Measurements from ENCODE around the gene C11orf86.
A peak's percentile ranks its signal among the peaks of the same experiment; 100 is the strongest.

C11orf86 gene

GRCh38 chr11:67016550-67016949, 41.4 kb downstream of the C11orf86 start:
- Mint-ChIP-seq H3K36me3 (no peaks in the 10 kb centered on the region), H3K27me3 (peaks cover 78% of the 10 kb centered on the region), H3K27ac (no peak overlapping the region), H3K4me3 (no peak overlapping the region), H3K4me1 (no peaks in the 10 kb centered on the region), H3K9me3 (peaks cover 3% of the 10 kb centered on the region)
- CTCF ChIA-PET: interaction anchor here (1.1 to 1.4 kb wide), 2 partner anchors 10 to 37 kb away, joined by 3 to 5 read pairs; no protein-coding TSS in a partner anchor
- no peak for DNase-seq

DNA sequence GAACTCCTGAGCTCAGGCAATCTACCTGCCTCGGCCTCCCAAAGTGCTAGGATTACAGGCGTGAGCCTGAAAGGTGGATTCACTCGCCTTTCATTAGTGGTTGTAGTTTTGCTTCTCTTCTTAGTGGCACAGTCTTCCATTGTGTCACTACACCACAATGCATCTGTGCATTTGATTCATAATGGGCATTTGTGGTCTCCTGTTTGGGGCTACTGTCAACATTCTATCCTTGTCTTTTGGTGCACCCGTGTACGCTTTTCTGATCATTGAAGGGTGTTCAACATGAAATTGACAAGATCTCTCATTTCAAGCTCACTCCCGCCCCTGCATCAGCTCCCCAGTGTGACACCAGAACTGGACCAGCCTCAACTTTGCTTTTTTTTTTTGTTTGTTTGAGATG, 45.8 kb downstream of the C11orf86 start:
- DNase-seq: no peak
- Mint-ChIP-seq H3K4me1 (peaks cover 28% of the 10 kb centered on the region), H3K27me3 (peaks cover 89% of the 10 kb centered on the region), H3K9me3 (peaks cover 3% of the 10 kb centered on the region), H3K36me3 (no peaks in the 10 kb centered on the region), H3K4me3 (no peak overlapping the region), H3K27ac (no peak overlapping the region)
- CTCF ChIA-PET: interaction anchor here (0.6 to 0.9 kb wide), 2 partner anchors 20 to 234 kb away, joined by 3 read pairs; no protein-coding TSS in a partner anchor

DNA sequence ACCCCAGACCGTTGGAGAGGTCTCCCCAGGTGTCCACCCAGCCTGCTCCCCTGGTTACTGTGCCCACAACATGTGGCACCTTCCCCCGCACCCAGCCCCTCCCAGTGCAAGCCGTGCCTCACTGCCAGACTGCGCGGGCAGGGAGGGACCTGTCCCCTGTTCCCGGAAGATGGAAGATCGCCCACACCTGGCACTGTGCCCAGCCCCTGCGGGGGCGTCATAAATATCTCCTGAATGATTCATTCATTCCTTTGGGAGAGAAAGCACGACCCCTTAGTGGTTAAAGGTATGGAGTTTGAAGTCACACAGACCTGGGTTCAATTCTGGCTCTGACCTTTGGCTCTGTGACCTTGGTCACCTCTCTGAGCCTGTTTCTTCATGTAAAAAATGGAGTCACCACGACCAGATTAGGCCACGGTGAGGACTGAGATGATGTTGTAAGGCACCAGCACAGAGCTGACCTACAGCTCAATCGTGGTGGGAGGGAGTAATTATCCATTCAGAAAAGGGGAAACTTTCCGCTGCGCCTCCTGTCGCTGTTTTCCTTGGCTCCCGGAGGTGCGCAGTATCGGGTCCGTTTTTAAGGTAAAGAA, 47.3 kb downstream of the C11orf86 start:
- DNase-seq: no peak
- Mint-ChIP-seq H3K27ac (no peak overlapping the region), H3K4me1 (peaks cover 28% of the 10 kb centered on the region), H3K4me3 (no peak overlapping the region), H3K27me3 (peaks cover 92% of the 10 kb centered on the region), H3K9me3 (peaks cover 3% of the 10 kb centered on the region), H3K36me3 (no peaks in the 10 kb centered on the region)
- CTCF ChIA-PET: interaction anchor here (0.9 kb wide), 1 partner anchor 274 kb away, joined by 3 read pairs; no protein-coding TSS in a partner anchor

- Mint-ChIP-seq H3K4me3 (no peak within 1 kb of the TSS), H3K36me3 (no peaks in the 10 kb centered on the region), H3K9me3 (peaks cover 3% of the 10 kb centered on the region), H3K27ac (peak within 1 kb of the TSS; percentile 29), H3K27me3 (peaks cover 97% of the 10 kb centered on the region), H3K4me1 (peaks cover 28% of the 10 kb centered on the region)
- no peak for DNase-seq
- CTCF ChIA-PET: no interaction called here
Observed at GRCh38 chr11:67022961-67023956, 48.2 kb downstream of the C11orf86 start, which contains the start of gene SYT12. Gene SYT12 (plus strand): TSS chr11:67023134. CDS start chr11:67030145, 7,011 bp downstream.

DNA sequence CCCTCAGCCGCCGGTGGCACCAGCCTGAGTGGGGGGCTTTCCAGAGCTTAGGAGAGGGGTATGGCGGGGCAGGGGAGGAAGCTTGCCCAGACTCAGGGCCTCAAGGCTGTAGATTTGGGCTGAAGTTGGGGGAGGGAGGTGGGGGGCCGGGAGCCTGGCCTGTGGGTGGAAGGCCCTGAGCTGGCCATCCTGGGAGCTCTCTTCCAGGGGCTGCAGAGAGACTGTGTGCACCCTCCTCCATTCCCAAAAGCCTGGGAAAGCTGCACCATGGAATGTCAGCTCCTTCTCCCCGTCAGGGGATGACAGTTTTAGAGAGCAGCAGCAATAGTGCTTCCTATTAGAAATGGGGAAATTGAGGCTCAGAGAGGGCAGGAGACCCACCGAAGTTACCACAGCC, 48.9 kb downstream of the C11orf86 start:
- Mint-ChIP-seq H3K27ac (no peak overlapping the region), H3K27me3 (peaks cover 97% of the 10 kb centered on the region), H3K4me1 (peaks cover 28% of the 10 kb centered on the region), H3K36me3 (no peaks in the 10 kb centered on the region), H3K4me3 (no peak overlapping the region), H3K9me3 (peaks cover under 1% of the 10 kb centered on the region)
- CTCF ChIA-PET: no interaction called here
- DNase-seq: no peak

DNA sequence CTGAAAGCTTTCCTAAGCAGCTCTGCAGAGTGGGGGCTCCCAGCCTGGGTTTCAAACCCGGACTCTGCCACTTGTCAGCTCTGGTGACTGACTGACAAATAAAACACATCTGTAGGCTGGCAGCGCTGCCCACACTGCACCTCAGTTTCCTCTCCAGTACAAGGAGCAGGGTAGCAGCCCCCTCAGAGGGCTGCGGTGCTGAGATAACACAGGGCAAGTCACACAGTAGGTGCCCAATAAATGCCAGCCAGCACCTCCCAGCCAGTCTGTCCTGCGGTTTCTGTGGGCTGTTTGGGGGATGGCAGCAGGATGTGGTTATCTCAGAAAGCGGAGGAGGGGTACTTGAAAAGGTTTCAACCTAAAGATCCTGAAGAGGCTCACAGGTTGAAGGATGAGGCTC, 49.3 kb downstream of the C11orf86 start:
- Mint-ChIP-seq H3K9me3 (no peaks in the 10 kb centered on the region), H3K27me3 (peaks cover 97% of the 10 kb centered on the region), H3K4me1 (peaks cover 28% of the 10 kb centered on the region), H3K4me3 (no peak overlapping the region), H3K27ac (peak overlapping the region; percentile 72), H3K36me3 (no peaks in the 10 kb centered on the region)
- CTCF ChIA-PET: interaction anchor here (1.0 kb wide), 1 partner anchor 65 kb away, joined by 3 read pairs; no protein-coding TSS in a partner anchor
- DNase-seq: peak; percentile 73

DNA sequence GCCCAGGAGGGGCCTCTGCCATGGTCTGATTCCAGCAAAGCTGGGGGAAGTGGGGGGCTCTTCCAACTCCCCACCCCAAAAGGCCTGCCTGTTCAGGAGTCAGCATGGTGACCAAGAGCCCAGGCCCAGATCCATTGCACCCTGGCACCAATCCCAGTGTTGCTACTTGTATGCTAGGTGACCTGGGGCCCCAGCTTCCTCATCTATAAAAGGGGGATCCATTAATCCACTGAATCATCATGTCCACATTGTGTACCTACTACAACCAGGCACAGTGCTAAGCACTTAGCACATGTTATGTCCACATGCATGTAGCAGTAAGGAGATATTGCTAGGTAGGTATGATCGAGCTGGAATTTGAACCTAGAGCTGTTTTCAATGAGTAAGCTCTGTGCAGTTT, 49.9 kb downstream of the C11orf86 start:
- no peaks in the 10 kb centered on the region for H3K36me3 Mint-ChIP-seq
- DNase-seq: no peak
- no peaks in the 10 kb centered on the region for H3K9me3 Mint-ChIP-seq
- H3K4me1 Mint-ChIP-seq: peaks cover 28% of the 10 kb centered on the region
- CTCF ChIA-PET: interaction anchor here (1.0 kb wide), 1 partner anchor 66 kb away, joined by 3 read pairs; no protein-coding TSS in a partner anchor
- H3K27ac Mint-ChIP-seq: no peak overlapping the region
- H3K27me3 Mint-ChIP-seq: peaks cover 99% of the 10 kb centered on the region
- no peak overlapping the region for H3K4me3 Mint-ChIP-seq

DNA sequence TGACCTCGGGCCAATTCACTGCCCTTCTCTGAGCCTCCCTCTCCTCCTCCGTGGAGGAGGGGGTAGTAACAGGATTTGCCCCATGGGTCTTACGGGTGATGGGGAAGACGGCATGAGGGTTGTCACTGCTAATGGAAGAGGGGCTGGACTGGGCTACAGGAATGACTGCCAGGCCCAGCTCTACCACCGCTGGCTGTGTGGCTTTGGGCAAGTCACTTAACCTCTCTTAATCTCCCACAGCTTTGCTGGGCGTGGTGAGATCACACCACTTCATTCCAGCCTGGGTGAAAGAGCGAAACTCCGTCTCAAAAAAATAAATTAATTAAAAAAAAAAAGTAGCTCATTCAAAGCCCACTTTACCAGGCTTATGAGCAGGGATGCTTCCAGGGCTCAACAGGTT, 50.6 kb downstream of the C11orf86 start:
- Mint-ChIP-seq H3K27me3 (peaks cover 99% of the 10 kb centered on the region), H3K4me3 (no peak overlapping the region), H3K9me3 (no peaks in the 10 kb centered on the region), H3K4me1 (peaks cover 28% of the 10 kb centered on the region), H3K36me3 (no peaks in the 10 kb centered on the region), H3K27ac (no peak overlapping the region)
- DNase-seq: no peak
- CTCF ChIA-PET: interaction anchor here (1.0 kb wide), 1 partner anchor 60 kb away, joined by 3 read pairs; no protein-coding TSS in a partner anchor
